MCF 10A (cell line): Measurements from ENCODE around the gene SELPLG. TPM values are rescaled to one million over a fixed set of nuclear protein-coding genes. Genes with fewer than 3 reads are reported as not detected.
"Not testable (repeated sequence)": the region's sequence is repeated elsewhere in the genome, so short reads cannot be mapped to it uniquely, and the experiment has no call there.

Experiments
- BruUV-seq: library from RNA; stranded (reverse); fragments of 400-500 nt; replicated peaks from 2 replicates; lab custom pipeline; 2021; lab: Mats Ljungman, UMichigan
- CTCF ChIA-PET: fragments of 300-600 bp; sonication (Branson Sonifier 250); formaldehyde crosslinking; extraction: SDS; loops from one replicate; lab custom pipeline; 2021; ENCODE audit warnings: antibody characterized with exemption, inconsistent platforms; lab: Yijun Ruan, JAX
- POLR2A ChIA-PET: fragments of 300-600, 350-650 bp; sonication (Branson Sonifier 250); formaldehyde crosslinking; extraction: SDS; loops from one replicate; lab custom pipeline; 2020; ENCODE audit warnings: antibody characterized with exemption, inconsistent platforms; lab: Yijun Ruan, JAX
- DNase-seq: peaks from one replicate; pipeline ENCODE4 v3.0.0-alpha.2; 2018; ENCODE audit not compliant: unreplicated experiment
- H3K27ac Mint-ChIP-seq: one replicate; pipeline ENCODE4 v1.8.0; 2022; ENCODE audit warnings: mild to moderate bottlenecking, low read depth, mixed read lengths; ENCODE audit not compliant: unreplicated experiment
- H3K27me3 Mint-ChIP-seq: one replicate; pipeline ENCODE4 v1.8.0; 2022; ENCODE audit warnings: mixed read lengths; ENCODE audit not compliant: insufficient read depth, unreplicated experiment
- H3K36me3 Mint-ChIP-seq: one replicate; pipeline ENCODE4 v1.8.0; 2022; ENCODE audit warnings: mild to moderate bottlenecking, moderate library complexity, mixed read lengths; ENCODE audit not compliant: insufficient read depth, unreplicated experiment
- H3K4me1 Mint-ChIP-seq: one replicate; pipeline ENCODE4 v1.8.0; 2022; ENCODE audit warnings: mixed read lengths; ENCODE audit not compliant: insufficient read depth, unreplicated experiment
- H3K4me3 Mint-ChIP-seq: one replicate; pipeline ENCODE4 v1.8.0; 2022; ENCODE audit warnings: mild to moderate bottlenecking, moderate library complexity, mixed read lengths; ENCODE audit not compliant: unreplicated experiment
- H3K9me3 Mint-ChIP-seq: one replicate; pipeline ENCODE4 v1.8.0; 2022; ENCODE audit warnings: mixed read lengths; ENCODE audit not compliant: unreplicated experiment
- intact Hi-C: fragments of 100-400 bp; cut with micrococcal nuclease; formaldehyde crosslinking; loops from 2 replicates; pipeline ENCODE4 v1.14.1; 2022
- total RNA-seq: library from RNA; stranded (reverse); gene quantifications from 2 replicates; pipeline ENCODE4 v1.2.3, GENCODE V29; 2022
- TF ChIP-seq, protein P1 (sequence below): fragments of 200-600 bp; IDR thresholded peaks from one replicate; pipeline ENCODE4 v1.8.0; 2022; ENCODE audit warnings: antibody characterized with exemption, mild to moderate bottlenecking; ENCODE audit not compliant: unreplicated experiment

Gene SELPLG
- total RNA-seq, 1 experiment from 2014 or later: 0.86 TPM

DNA sequence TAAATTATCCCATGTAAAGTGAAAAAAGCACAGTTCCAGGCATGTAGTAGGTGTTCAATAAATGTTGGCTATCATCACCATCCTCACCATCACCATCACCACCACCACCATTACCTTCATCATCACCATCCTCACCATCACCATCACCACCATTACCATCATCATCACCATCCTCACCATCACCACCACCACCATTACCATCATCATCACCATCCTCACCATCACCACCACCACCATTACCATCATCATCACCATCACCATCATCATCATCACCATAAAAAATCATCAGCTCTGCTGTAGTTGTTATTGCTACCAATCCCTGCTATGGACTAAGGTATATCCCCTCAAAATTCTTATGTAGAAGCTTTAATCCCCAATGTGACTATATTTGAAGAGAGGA, 56.2 kb downstream of the SELPLG start:
- TF ChIP-seq, protein P1, sequence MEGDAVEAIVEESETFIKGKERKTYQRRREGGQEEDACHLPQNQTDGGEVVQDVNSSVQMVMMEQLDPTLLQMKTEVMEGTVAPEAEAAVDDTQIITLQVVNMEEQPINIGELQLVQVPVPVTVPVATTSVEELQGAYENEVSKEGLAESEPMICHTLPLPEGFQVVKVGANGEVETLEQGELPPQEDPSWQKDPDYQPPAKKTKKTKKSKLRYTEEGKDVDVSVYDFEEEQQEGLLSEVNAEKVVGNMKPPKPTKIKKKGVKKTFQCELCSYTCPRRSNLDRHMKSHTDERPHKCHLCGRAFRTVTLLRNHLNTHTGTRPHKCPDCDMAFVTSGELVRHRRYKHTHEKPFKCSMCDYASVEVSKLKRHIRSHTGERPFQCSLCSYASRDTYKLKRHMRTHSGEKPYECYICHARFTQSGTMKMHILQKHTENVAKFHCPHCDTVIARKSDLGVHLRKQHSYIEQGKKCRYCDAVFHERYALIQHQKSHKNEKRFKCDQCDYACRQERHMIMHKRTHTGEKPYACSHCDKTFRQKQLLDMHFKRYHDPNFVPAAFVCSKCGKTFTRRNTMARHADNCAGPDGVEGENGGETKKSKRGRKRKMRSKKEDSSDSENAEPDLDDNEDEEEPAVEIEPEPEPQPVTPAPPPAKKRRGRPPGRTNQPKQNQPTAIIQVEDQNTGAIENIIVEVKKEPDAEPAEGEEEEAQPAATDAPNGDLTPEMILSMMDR: no peak
- CTCF ChIA-PET: interaction anchor here (0.5 to 1.6 kb wide), 7 partner anchors 14 to 303 kb away, joined by 3 to 12 read pairs (median 5); no protein-coding TSS in a partner anchor
- Mint-ChIP-seq H3K36me3 (no peaks in the 10 kb centered on the region), H3K4me1 (no peaks in the 10 kb centered on the region), H3K27ac (no peak overlapping the region), H3K9me3 (peaks cover 10% of the 10 kb centered on the region), H3K27me3 (peaks cover 14% of the 10 kb centered on the region), H3K4me3 (no peak overlapping the region)
- POLR2A ChIA-PET: no interaction called here
- BruUV-seq: no TSS peak
- DNase-seq: no peak
- intact Hi-C loops: no loop called here

DNA sequence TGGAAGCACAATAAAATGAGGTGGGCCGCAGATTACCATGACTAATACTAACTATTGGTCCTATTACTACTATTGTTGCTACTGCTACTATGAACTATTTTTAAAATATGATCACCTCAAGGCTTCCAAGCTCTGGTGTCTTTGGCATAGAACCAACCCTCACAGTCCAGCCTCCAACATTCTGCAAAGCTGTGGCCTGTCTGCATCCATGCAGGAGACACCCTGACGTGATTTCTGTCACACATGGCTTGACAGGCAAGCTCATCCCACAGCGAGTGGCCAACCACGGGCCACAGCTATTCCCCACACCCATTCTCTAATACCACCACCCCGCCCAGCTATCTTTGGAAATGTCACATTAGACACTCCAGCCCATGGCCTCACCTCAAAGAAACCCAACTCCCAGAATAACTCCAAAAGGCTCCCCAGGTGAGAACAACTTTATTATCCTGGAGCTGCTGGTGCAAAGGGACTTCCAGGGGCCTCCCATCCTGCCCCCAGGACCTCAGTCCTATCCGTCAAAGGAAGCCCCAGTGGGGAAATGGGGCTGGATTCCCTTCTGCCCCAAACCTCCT, 56.9 kb downstream of the SELPLG start:
- no peak for DNase-seq
- TF ChIP-seq, protein P1: no peak
- POLR2A ChIA-PET: interaction anchor here (0.7 kb wide), 1 partner anchor 61 kb away, joined by 3 read pairs; no protein-coding TSS in a partner anchor
- H3K27me3 Mint-ChIP-seq: peaks cover 14% of the 10 kb centered on the region
- intact Hi-C loops: no loop called here
- peaks cover 10% of the 10 kb centered on the region for H3K9me3 Mint-ChIP-seq
- no peaks in the 10 kb centered on the region for H3K4me1 Mint-ChIP-seq
- H3K36me3 Mint-ChIP-seq: no peaks in the 10 kb centered on the region
- BruUV-seq: no TSS peak
- CTCF ChIA-PET: interaction anchor here (0.6 to 1.7 kb wide), 6 partner anchors 10 to 221 kb away, joined by 3 to 12 read pairs (median 4); no protein-coding TSS in a partner anchor
- H3K27ac Mint-ChIP-seq: no peak overlapping the region
- no peak overlapping the region for H3K4me3 Mint-ChIP-seq

DNA sequence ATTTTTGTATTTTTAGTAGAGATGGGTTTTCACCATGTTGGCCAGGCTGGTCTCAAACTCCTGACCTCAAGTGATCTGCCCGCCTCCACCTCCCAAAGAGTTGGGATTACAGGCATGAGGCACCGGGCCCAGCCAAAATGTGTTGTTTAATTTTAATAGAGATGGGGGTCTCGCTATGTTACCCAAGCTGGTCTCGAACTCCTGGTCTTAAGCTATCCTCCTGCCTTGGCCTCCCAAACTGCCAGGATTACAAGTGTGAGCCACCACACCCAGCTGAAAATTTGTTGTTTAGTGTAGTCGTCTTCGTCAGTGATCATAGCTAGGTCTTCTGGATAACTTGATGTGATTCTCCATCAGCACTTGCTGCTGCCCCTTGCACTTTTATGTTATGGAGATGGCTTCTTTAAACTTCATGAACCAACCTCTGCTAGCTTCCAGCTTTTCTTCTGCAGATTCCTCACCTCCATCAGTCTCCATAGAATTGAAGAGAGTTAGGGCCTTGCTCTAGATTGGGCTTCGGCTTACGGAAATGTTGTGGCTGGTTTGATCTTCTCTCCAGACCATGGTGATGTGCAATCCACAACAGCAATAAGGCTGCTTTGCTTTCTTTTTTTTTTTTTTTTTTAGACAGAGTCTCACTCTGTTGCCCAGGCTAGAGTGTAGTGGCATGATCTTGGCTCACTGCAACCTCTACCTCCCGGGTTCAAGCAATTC, 58.3 kb downstream of the SELPLG start:
- TF ChIP-seq, protein P1: no peak
- no peaks in the 10 kb centered on the region for H3K4me1 Mint-ChIP-seq
- no TSS peak for BruUV-seq
- no peak overlapping the region for H3K27ac Mint-ChIP-seq
- POLR2A ChIA-PET: interaction anchor here (0.7 kb wide), 1 partner anchor 48 kb away, joined by 3 read pairs; no protein-coding TSS in a partner anchor
- intact Hi-C loops: no loop called here
- DNase-seq: no peak
- CTCF ChIA-PET: interaction anchor here (0.6 to 2.2 kb wide), 5 partner anchors 8 to 228 kb away, joined by 3 to 9 read pairs (median 3); no protein-coding TSS in a partner anchor
- H3K9me3 Mint-ChIP-seq: peaks cover 10% of the 10 kb centered on the region
- peaks cover 2% of the 10 kb centered on the region for H3K36me3 Mint-ChIP-seq
- peaks cover 14% of the 10 kb centered on the region for H3K27me3 Mint-ChIP-seq
- H3K4me3 Mint-ChIP-seq: no peak overlapping the region

GRCh38 chr12:108574276-108574675, 59.4 kb downstream of the SELPLG start:
- H3K27ac Mint-ChIP-seq, POLR2A ChIA-PET, H3K4me1 Mint-ChIP-seq, H3K4me3 Mint-ChIP-seq, DNase-seq, H3K9me3 Mint-ChIP-seq, BruUV-seq, H3K36me3 Mint-ChIP-seq, intact Hi-C loops: not testable (repeated sequence)
- CTCF ChIA-PET: interaction anchor here (0.7 to 2.2 kb wide), 2 partner anchors 44 to 1014 kb away, joined by 3 to 9 read pairs; no protein-coding TSS in a partner anchor
- H3K27me3 Mint-ChIP-seq: peaks cover 14% of the 10 kb centered on the region
